Ishikawa (cell line): ENCODE measurements around the gene GCN1.
A peak's percentile ranks its signal among the peaks of the same experiment; 100 is the strongest.

Source experiments
- CEBPB ChIP-seq: IDR thresholded peaks from 2 replicates; pipeline ENCODE4 v1.6.1; 2012
- CREB1 ChIP-seq: IDR thresholded peaks from 2 replicates; pipeline ENCODE4 v1.6.1; 2012; ENCODE audit warnings: low read depth
- EGR1 ChIP-seq: IDR thresholded peaks from 2 replicates; pipeline ENCODE4 v1.6.1; 2012
- EP300 ChIP-seq: IDR thresholded peaks from 2 replicates; pipeline ENCODE4 v1.6.1; 2012; ENCODE audit warnings: borderline replicate concordance
- FOXM1 ChIP-seq: IDR thresholded peaks from 2 replicates; pipeline ENCODE4 v1.6.1; 2012; ENCODE audit warnings: low read depth, borderline replicate concordance
- MAX ChIP-seq: IDR thresholded peaks from 2 replicates; pipeline ENCODE4 v1.6.1; 2012
- NFIC ChIP-seq: IDR thresholded peaks from 2 replicates; pipeline ENCODE4 v1.6.1; 2012
- RAD21 ChIP-seq: IDR thresholded peaks from 2 replicates; pipeline ENCODE4 v1.6.1; 2012; ENCODE audit warnings: low read depth
- REST ChIP-seq: IDR thresholded peaks from 2 replicates; pipeline ENCODE4 v1.6.1; 2012; ENCODE audit warnings: low read depth, mild to moderate bottlenecking
- TAF1 ChIP-seq: IDR thresholded peaks from 2 replicates; pipeline ENCODE4 v1.6.1; 2012; ENCODE audit warnings: low read depth, mild to moderate bottlenecking
- TCF12 ChIP-seq: IDR thresholded peaks from 2 replicates; pipeline ENCODE4 v1.6.1; 2012; ENCODE audit warnings: low read depth
- TEAD4 ChIP-seq: IDR thresholded peaks from 2 replicates; pipeline ENCODE4 v1.6.1; 2012
- USF1 ChIP-seq: IDR thresholded peaks from 2 replicates; pipeline ENCODE4 v1.6.1; 2012
- YY1 ChIP-seq: IDR thresholded peaks from 2 replicates; pipeline ENCODE4 v1.6.1; 2012; ENCODE audit warnings: low read depth
- ZBTB7A ChIP-seq: IDR thresholded peaks from 2 replicates; pipeline ENCODE4 v1.6.1; 2012; ENCODE audit warnings: low read depth

Gene GCN1

GRCh38 chr12:120228291-120229070 lies 34.0 kb upstream of the GCN1 start:
- TF ChIP-seq TEAD4: peak; percentile 99; the same call in 1 of the 2 replicates
- no peak; the same call in 1 of the 2 replicates for TF ChIP-seq EP300
- peak; percentile 77; the same call in 1 of the 2 replicates for TF ChIP-seq MAX
- no peak for TF ChIP-seq CEBPB
- TF ChIP-seq CREB1: no peak
- no peak for TF ChIP-seq REST
- no peak for TF ChIP-seq NFIC
- no peak for TF ChIP-seq TAF1
- no peak for TF ChIP-seq USF1
- no peak; the same call in 1 of the 2 replicates for TF ChIP-seq TCF12
- peak; percentile 3; the same call in 1 of the 2 replicates for TF ChIP-seq ZBTB7A
- TF ChIP-seq RAD21: peak; percentile 99
- 0 out of 2 replicates have a peak, but pooled peaks have one; percentile 24 for TF ChIP-seq YY1
- TF ChIP-seq EGR1: no peak
- no peak for TF ChIP-seq FOXM1

- no peak for TF ChIP-seq CREB1
- no peak for TF ChIP-seq EGR1
- TF ChIP-seq EP300: no peak
- TF ChIP-seq TAF1: no peak
- TF ChIP-seq MAX: no peak
- no peak for TF ChIP-seq NFIC
- no peak for TF ChIP-seq REST
Measured at GRCh38 chr12:120228041-120228290, 33.5 kb upstream of the GCN1 start.

GRCh38 chr12:120227233-120228040 lies 32.9 kb upstream of the GCN1 start:
- TF ChIP-seq TAF1 (no peak), EGR1 (no peak), RAD21 (no peak), TCF12 (no peak), REST (no peak), ZBTB7A (no peak), USF1 (no peak), TEAD4 (no peak), MAX (no peak), EP300 (no peak), CREB1 (no peak), NFIC (no peak), FOXM1 (no peak), CEBPB (no peak)
